Ramos (cell line): ENCODE measurements around the gene SMARCA2.

Source experiments
- in situ Hi-C: fragments of 300-500 bp; cut with MboI; formaldehyde crosslinking; loops from one replicate; pipeline ENCODE4 v1.14.3; 2022; ENCODE audit warnings: low sequenced_read_pairs; ENCODE audit not compliant: unreplicated experiment

SMARCA2 gene

DNA sequence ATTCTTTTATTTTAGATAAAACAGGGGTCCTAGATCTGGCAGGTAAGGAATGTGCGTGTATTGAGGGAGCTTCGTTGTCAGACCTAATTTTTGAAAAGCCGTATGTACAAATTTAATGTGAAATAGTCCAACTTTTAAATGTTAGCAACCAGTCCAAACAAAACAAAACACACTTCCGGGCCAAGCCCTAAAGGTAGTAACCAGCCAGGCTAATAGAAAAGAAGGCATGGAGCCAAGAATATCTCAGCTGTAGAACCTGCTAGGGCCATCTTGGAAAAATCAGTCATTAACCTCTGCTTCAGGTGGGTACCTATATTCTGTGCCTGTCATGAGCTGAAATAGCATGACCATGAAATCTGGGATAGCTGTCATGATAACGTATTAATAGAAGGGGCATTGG is 71.0 kb downstream of the SMARCA2 start:
- in situ Hi-C loops = loop anchor here (25.0 kb wide), 1 partner anchor 374 kb away; no protein-coding TSS in a partner anchor

DNA sequence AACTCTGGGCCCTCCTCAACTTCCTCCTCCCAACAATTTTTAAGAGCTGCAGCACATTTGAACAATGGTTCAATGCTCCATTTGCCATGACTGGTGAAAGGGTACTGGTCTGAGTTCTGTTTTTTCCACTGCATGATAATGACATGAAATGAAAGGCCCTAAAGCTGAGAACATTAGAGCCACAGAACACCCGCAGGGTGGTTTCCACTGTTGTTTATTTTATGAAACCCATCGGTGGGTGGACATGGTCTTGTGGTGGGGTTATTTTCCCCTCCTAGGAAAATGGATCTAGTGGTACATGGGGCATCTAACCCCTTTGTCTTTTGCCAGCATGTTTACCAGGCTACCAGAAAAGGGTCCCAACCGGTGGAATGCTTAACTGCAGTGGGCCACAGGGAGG is 71.8 kb downstream of the SMARCA2 start:
- in situ Hi-C loops = loop anchor here (25.0 kb wide), 1 partner anchor 375 kb away; no protein-coding TSS in a partner anchor

DNA sequence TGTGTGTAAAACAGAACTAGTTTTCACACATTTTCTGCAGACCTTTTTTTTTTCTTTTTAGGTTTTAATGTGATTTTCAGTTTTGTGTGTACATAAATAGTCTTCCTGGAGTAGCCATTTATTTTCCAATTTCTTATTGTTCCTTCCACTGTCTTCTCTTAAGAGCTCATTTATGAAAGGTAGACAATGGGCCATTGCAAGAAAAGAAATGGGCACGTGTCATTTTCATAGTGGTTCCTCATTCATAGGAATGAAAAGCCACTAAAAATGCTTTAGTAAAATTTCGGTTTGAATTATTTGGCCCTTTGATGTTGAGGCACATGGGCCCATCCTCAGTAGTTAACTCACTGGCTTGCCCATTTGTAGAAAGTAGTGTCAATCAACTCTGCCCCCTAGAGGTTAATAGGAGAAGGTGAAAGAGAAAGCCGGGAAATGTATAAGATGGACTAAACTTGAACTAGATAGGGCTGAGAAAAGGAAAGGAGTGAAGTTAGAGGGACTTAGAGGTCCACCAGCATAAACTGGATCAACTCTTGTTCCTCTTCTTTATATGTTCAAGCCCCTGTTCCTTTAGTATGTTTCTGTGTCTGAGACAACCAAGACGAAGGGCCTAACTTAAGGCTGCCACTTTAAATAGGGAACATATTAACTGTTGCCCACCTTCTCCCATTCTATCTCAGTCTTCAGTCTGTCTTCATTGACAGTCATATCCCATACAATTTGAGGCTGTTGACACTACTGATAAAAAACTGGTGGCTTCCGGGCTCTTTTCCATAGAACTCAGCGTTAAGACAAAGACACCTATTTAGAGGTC is 72.6 kb downstream of the SMARCA2 start:
- in situ Hi-C loops = loop anchor here (25.0 kb wide), 1 partner anchor 375 kb away; no protein-coding TSS in a partner anchor

DNA sequence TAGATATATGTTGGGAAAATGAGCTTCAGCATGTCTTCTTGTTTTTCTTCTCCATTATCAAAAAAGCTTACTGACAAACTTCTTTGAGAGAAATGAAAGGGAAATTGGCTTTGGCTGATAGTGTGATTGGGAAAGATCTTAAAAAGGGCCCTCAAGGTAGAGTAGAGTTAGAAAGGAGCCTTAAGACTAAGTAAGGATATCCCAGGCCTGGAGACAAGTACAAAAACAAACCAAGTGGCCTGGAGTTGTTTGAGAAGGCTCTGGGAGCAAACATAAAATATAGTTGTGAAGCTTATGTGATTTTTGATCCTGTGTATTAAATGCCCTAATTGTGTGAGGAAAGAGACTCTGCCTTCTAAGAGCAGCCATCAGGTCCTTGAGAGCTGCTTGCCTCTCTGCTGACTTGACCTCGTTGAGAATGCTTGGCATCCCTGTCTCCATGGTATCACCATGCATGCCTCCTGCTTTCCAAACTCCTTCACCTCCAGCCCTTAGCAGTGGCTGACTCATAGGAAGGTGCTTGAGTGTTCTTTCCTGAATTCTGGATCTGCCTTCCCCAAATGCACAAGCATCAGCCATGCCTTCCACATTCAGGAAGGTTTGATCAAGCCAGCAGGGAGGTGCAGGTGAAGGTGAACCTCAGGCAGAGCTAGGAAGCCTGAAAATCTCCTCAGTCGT is 78.9 kb downstream of the SMARCA2 start:
- in situ Hi-C loops = loop anchor here (25.0 kb wide), 1 partner anchor 382 kb away; no protein-coding TSS in a partner anchor

DNA sequence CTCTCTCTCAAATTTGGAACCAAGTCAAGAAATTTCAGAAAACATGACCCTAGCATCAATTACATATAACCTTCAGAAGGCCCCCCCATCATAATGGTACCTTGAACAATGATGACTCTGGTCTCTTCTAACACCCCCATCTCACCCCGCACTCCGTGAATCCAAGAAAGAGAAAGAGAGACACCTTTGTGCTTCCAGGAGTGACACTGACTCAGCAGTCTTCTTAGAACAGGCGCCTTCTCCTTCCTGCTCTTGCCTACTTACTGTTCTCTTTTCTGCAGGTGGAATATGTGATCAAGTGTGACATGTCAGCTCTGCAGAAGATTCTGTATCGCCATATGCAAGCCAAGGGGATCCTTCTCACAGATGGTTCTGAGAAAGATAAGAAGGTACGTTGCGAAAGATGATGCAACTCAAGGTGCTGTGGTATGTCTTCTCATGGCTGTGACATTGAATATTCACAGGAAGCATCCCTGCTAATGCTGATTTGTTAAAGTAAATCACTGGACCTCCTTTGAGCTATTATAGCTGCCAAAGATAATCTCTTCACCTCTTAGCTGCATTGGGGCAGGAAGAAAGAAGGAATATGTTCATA is 81.3 kb downstream of the SMARCA2 start:
- in situ Hi-C loops = loop anchor here (25.0 kb wide), 1 partner anchor 384 kb away; no protein-coding TSS in a partner anchor

DNA sequence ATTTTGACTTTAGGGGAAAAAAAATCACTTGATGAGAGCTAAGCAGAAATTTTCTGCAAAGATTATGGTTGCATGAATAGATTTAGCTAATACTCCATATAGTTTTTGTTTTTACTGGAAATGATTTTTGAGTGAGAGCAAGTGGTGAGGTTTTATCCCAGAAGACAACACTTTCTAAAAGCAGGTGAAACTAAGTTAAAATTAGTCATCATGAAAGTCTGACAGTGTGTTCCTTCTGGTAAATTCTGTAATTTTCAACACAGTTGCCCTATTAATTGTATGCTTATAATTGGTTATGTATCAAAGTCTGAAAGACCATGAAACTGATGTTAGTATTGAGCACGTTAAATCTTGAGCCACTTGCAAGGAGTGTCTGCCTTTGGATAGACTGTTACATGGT is 91.5 kb downstream of the SMARCA2 start:
- in situ Hi-C loops = no loop called here

DNA sequence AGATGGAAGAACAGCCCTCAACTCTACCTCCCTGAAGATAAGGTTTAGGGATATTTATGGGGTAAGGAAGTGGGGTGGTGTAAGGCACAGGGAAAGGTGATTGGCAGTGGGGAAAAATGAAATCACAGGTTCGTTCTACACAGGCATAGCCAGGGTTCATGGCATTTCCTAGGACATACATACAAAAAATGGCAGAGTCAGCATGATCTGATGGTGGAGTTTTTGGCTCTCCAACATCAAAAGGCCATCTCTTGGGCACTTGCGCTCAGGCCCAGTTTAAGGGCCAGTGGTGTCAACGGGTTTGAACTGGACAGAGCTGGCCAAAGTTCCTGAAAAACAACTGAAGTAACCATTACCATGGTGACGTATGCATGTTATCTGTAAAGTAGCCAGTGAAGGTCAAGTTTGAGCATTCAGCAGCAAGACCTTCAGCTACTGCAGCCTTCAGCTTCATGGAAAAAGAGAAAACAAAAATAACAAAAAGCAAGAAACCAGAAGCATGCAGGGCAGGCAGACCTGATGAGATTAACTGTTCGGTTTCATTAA is 92.8 kb downstream of the SMARCA2 start:
- in situ Hi-C loops = no loop called here

DNA sequence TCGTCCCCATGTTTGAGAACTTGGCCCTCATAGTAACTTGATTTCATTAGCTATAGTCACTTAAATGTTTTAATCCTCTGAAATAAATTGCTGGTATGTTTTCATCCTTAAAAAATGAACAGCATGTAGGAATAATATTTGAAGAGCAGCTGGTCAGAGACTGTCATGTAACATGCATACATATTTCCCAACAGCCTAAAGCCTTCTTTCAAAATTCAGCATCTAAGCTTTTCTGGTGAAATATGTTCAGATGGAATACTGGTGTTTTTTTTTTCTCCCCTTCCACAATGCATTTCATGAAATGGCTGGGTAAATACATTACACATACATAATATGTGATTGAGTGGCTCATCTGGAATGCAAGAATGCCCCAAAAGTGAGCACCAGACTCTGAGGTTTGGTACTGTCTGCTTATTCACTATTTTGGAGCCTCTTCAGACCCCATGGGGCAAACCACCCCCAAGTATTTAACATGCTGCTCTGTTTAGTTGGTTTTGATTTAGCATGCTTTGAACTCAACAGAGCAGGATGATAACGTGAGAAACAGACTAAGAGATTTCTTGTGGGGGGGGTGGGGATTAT is 94.0 kb downstream of the SMARCA2 start:
- in situ Hi-C loops = no loop called here

DNA sequence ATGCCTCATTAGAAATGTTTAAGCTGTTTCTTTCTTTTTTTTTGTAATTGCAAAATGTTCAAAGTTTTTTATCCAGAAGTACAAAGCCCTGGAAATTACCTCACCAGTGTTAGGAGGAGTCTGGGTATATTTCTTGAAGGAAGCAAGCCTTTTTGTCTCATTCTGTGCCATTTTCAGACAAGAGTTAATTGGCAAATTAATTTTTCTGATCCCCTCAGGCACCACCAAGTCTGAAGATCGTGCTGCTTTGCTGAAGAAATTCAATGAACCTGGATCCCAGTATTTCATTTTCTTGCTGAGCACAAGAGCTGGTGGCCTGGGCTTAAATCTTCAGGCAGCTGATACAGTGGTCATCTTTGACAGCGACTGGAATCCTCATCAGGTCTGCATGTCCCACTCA is 94.9 kb downstream of the SMARCA2 start:
- in situ Hi-C loops = no loop called here

DNA sequence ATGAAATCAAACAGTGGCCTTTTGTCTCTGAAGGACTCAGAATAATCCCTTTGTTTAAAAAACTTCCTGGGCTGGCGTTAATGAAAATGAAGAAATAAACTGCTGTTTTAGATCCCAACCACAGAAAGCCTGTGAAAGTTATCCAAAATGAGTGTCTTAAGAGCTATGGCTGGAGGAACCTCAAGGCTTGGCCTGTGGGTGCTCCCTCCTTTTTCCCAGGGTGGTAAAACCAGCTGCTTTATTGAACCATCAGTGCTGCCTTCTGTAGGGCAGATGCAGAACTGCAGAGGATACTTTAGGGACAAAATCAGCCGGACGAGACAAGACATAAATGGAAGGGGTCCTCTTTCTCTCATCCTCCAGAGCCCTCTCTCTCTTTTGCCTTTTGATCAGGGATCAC is 100.9 kb downstream of the SMARCA2 start:
- in situ Hi-C loops = no loop called here

DNA sequence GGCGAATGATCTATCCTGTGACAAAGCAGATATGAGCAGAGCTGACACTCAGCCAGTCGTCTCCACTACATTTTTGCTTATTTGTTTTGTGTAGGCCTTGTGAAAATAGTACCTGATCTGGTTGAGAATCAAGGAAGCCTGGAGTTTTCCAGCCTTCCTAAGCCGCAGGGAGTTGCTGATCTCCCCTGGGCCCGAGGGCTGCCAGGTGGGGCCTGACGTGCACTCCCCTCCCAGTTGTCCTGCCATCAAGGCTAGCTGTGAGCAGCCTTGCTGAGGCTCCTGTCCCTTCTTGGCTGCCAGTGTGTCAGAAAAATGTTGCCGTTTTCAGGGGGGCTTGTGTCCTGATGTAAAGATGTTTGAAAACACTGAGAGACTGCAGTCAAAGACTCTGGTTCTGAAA is 102.4 kb downstream of the SMARCA2 start:
- in situ Hi-C loops = no loop called here

DNA sequence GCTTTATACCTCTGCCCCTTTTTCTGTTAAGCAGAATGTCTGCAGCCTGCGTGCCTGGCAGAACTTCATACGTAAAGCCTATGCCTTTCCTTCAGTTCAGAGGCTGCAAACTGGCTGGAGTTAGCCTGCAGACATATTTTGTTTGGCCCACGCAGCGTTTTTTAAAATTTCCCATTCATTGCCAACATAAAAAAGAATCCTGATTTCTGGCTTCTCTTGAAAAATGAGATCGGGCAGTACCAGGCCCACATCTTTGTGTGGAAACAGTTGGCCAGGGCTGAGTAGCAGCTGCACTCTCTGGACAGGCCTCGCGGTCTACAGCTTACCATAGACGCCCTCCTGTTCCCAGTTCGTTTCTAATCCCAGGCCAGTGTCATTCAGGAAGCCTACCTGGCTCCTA is 104.4 kb downstream of the SMARCA2 start:
- in situ Hi-C loops = no loop called here

DNA sequence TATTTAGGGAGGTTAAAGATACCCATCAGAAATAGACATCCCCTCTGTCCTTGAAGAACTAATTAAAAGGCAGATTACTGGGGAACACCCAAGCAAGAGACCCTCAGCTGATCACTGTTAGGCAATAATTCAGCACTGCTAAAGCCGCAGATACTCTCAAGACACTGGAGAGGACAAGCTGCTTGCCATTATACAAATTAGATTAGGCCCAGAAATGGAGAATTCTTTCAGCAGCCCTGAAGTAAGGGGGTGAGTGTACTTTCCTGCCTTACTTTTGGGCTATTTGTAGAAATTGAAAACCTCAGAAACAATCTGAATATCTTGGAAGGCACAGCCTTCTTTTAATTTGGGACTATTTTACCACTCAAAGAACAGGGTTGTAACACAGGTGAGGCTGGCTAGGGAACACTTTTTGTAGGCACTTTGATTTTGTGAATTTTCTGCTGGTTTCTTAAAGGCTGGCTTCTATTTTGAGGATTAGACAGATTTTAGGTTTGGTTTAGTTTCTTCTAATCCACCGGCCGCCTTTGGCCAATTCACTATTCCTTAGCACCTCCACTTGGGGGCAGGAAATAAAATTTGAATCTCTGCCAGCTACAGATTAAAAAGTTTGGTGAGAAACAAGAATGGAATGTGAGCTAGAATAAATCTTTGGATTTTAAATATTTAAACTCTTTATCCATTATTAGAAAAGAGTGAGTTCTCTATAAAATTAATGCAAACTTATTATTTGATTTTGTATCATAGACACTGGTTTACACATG is 106.0 kb downstream of the SMARCA2 start:
- in situ Hi-C loops = no loop called here

DNA sequence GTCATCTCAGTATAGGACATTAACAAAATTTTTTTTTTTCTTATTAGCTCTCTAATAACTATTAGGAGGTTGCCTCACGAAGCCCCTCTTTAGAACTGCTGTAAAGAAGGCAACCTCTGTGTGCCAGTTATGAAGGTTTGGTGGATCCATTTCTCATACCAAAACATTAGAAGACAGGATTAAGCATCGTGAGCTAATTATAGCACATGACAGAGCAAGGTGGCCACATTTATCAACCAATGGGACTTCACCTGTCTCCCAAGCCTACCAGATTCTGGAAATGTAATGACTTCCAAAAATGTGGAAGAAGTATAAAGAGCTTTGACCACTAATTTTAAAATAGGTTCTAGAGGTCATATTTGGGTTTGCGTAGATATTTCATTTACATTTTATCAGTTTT is 107.2 kb downstream of the SMARCA2 start:
- in situ Hi-C loops = no loop called here

DNA sequence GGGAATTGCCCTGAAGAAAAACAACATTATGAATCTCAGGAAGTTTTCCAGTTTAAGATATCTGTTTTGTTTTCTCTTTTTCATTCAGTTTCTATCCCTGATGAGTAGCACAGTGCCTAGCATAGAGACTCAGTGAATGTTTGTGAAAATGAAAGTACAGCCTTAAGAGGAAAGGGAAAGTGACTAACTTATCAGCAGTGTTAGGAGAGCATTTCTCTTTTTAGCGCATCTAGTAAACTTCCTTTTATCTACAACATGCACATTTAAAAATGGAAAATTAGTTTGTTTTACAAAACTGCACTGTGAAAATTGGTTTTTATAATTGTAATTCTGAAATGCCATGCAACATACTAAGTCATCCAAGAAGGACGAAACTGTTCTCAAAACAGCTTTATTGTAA is 110.8 kb downstream of the SMARCA2 start:
- in situ Hi-C loops = no loop called here

DNA sequence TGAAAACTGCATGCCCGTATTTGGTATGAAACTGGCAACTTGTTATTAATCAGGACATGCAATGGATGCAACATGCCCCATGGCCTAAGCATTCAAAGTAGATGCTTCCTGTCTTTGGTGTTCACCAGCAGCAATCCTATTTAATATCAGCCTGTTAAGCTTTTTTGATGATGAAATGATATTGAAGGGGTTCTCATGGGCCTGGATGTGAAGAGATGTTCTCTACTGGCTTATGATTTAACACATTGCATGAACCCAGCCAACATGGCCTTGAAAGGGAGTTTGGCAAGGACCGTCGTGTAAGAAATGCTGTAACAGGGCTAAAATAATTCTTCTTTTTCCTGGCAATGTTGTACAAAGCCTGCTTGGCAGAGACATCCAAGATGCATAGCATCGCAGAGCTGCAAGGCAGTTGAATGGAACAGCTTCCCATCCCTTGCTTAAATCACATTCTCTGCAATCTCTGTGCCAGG is 111.2 kb downstream of the SMARCA2 start:
- in situ Hi-C loops = no loop called here

DNA sequence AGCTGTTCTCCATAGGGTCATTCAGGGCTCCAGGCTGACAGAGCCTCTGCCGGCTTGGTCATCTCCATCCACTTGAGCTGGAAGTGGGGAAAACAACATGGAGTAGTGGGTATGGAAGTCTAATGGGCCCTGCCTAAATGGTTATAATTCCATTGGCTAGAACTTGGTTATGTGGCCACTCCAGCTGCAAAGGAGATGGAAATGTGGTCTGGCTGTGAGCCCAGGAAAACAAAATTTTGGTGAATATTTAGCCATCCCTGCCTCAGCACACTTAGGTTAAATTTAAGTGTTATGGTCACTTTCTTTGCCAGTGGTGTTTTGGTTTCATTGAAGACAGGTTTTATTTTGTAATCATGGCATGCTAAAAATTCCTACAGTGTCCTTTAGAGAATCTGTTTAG is 112.3 kb downstream of the SMARCA2 start:
- in situ Hi-C loops = no loop called here

DNA sequence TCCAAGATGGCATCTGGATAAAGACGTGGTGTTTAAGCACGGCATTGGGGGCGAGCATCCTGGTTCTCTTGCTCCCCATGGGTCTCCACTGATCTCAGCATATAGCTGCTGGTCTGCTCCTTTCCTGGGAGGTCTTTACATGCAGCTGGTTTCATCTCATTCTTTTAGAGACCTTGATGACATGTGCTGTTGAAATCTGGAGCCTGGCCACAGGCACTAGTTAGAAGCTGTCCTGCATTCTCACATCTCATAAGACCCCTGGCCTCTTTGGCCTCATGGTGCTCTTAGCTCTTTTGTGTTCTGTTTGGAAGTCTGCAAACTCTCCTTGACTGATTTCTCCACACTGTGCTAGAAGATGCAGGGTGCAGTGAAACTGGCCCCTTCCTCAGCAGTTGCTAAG is 113.0 kb downstream of the SMARCA2 start:
- in situ Hi-C loops = no loop called here

DNA sequence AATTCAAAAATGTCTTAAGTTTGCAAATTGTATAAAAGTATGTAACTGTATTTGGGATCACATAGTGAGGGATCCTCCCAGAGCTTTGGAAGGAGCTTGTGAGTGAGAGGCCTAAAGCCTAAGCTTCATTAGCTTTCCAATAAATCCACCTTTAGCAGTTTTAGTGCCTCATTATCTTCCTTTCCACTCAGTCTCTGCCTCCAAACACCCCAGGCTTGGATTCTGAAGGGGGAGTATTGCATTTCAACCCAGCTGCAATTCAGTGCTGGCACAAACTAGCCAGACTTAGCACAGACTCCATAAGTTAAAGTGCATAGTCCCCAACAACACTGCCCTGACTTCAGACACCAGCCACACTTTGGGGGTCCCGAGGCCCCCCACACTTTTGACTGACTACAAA is 113.5 kb downstream of the SMARCA2 start:
- in situ Hi-C loops = no loop called here

DNA sequence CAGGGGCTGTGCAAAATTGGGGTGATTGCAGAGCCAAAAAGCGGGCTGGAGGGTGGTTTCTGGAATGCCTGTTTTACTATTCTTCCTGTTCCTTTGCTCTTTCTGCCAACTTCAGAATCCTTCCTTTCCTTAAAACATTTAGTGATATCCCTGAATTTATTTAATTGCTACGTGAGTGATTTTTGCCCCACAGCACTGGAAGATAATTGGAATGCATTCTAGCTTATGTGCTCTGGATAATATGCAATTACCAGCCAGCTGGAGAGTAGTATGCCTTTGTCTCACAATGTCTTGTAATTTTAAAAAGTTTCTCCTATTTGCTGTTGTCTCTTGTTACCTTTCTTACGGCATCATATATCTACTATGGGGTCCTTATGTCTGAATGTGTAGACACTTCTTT is 115.8 kb downstream of the SMARCA2 start:
- in situ Hi-C loops = no loop called here
